HG03521 (cell line): Measurements from ENCODE around the gene ORAI3.
"Not testable (repeated sequence)": the region's sequence is repeated elsewhere in the genome, so short reads cannot be mapped to it uniquely, and the experiment has no call there.

Experiments
- ATAC-seq: cut with Tn5 transposase; IDR thresholded peaks from one replicate; pipeline ENCODE4 v1.9.1; 2021; ENCODE audit warnings: mild to moderate bottlenecking, moderate library complexity; ENCODE audit not compliant: unreplicated experiment

ORAI3 gene

DNA sequence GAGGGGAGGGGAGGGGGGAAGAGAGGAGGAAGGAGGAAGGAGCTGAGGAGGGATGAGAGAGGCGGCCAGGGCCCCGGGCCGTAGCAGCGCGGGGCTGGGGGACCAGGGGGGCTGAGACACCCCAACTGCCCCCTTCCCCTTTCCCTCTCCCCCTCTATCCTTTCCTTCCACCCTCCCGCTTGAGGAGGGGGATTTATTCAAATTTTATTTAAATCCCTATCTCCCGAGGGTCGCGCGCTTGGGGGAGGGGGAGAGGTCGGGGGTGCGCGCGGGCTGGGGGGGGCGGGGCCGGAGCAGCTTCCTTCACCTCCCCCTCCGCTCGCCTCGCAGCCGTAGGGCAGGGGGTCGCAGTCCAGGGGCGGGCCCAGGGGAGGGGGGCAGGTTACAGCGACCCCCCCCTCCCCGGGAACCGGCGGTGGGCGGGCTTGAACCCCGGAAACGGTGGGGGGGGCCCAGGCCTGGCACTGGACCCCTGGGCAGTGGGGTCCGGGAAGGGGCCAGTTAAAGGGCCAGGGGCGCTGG, 25.3 kb upstream of the ORAI3 start, which contains the start of gene FBXL19:
FBXL19 (plus strand) TSS at position 19 of the 522 bp plus-strand sequence. CDS start 2,183 bp downstream, outside the sequence.
- ATAC-seq, result no peak

GRCh38 chr16:30924076-30924912, 24.6 kb upstream of the ORAI3 start:
- no peak for ATAC-seq

DNA sequence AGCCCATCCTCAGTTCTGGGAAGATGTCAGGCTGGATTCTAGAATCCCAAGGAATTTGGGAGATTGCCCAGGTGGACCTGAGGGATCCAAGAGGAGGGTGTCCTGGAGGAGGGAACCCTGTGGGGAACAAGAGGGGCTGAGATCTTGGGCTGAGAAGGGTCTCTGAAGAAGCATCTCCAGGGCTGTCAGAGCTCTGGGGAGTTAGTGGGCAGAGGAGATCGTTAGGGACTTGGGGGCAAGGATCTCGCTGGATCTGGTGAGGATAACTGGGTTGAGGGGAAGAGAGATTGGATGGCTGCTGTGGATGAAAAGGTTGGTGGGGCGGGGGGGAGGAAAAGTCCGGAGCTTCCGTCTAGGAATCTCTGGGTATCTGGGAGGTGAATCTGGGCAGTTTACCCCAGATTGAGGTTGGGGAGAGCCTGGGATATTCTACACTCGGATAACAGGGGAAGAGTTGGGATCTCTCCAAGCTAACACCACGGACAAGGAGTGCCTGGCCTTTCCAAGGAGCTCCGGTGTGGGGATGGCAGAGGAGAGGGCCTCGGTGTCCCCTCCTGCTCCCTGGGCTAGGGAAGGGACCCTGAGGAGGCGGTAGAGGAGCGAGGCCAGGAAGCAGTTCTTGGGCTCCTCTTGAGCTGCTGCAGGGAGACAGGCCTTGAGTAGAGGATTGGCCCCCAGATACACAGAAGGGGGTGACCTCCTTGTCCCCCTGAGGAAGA, 23.8 kb upstream of the ORAI3 start:
- ATAC-seq, result no peak

- no peak for ATAC-seq
Observed at GRCh38 chr16:30925632-30925987, 23.3 kb upstream of the ORAI3 start.

GRCh38 chr16:30925995-30926811, 22.7 kb upstream of the ORAI3 start:
- ATAC-seq, result no peak

DNA sequence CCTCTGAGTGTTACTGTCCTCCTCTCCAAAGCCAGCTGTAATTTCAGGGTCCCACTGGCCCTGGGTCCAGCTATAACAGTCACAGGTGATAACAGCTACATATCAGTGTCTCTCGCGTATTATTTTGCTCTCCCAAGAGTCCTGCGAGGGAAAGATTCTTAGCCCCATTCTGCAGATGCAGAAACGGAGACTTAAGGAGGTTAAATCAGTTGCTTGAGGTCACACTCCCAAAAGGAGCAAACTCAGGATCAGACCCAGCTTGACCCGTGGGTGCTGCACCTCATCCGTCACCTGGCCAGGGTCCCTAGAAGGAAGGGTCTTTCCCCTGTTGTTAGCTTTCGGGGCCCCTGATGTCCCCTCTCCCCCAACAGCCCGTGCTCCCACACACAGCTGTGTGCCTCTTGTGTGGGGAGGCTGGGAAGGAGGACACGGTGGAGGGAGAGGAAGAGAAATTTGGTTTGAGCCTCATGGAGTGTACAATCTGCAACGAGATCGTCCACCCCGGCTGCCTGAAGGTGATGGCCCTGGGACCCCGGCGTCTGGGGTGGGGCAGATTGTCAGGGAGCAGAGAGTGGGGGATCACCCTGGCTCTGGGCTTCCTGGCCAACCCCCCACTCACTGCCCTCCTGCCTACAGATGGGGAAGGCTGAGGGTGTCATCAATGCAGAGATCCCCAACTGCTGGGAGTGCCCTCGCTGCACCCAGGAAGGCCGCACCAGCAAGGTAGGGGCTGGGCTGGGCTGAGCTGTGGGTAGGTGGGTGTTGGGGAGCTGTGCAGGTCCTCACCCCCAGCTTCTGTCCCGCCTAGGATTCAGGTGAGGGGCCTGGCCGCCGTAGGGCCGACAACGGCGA, 21.7 kb upstream of the ORAI3 start:
- no peak for ATAC-seq

- no peak for ATAC-seq
Observed at GRCh38 chr16:30927789-30928378, 21.0 kb upstream of the ORAI3 start.

DNA sequence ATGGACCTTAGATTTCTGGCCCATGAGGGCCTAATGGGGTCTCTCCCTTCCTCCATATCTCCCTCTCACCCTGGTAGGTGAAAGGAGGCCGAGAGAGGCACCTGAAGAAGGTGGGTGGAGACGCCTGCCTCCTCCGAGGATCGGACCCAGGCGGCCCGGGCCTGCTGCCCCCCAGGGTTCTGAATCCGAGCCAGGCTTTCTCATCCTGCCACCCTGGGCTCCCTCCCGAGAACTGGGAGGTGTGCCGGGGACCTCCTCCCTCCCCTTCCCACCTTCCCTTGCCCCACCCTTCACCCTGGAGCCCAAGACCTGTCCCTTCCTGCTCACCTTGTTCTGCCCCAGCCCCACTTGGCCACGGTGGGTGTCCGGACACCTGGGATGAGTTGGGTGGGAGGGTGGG, 20.5 kb upstream of the ORAI3 start:
- ATAC-seq, result no peak

DNA sequence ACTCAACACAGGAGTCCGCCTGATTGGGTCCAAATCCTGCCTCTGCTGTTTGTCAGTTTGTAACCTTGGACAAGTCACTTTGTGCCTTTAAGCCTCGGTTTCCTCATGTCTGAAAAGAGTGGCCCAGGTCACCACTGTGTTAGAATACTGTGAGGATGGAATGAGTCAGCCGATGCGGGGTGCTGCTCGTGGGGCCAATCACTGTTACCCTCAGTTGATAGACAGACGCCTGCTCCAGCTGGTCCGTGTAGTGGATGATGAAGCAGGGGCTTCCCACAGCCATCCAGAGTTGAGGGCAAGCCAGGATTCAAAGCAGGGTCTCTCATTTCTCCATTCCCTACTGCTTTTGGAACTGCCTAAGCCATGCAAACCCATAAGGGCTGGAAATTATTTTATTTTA, 19.7 kb upstream of the ORAI3 start:
- ATAC-seq, result no peak

GRCh38 chr16:30930160-30930571, 18.7 kb upstream of the ORAI3 start:
- ATAC-seq, result no peak

GRCh38 chr16:30931068-30931650, 17.7 kb upstream of the ORAI3 start:
- ATAC-seq, result no peak

DNA sequence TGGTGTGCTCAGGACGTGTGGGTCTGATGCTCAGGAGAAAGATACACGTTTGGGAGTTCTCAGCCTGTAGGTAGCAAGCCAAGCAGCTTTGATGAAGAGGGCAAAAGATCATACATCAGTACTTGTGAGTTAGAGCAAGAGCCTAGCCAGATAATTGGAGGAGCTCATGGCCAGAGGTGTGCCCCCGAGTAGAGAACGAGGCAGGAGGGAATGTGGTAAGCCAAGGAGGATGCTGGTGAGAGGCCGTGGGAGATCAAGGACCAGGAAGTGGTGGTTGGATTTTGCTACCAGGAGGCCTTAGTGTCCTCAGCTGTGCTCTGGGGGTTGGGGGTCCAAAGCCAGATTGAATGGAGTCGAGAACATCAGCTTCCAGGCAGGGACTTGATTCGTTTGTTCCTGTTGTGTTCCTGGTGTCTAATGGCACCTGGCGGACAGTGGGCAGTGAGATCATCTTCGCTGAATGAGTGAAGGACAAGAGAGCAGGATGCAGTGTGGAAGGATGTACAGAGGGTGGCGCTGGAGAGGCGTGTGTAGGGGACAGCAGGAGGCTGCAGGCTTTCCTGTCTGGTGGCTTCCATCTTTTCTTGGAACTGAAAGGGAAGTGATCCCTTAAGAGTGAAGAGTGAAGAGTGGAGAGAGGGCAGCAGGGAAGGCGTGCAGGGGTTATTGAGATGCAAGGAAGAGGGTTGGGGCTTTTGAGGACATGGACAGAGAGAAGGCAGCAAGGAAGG, 13.9 kb upstream of the ORAI3 start:
- ATAC-seq, result no peak

DNA sequence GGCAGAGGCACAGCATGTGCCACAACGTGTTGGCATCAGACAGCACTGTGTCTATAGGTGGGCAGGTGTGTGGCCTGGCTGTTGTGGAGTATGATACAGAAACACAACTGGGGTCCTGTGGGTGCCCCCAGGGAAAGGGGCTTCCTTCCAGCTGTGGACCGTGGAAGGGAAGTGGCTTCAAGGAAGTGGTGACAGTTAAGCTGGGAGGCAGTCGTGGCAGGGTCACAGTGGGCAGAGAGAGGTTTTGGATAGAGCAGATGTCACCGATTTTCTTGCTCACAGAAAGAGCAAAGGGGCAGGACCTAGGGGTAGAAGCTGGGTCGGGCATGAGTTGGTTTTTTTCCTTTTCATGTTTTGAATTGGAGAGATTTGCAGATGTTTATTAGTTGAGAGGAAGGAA, 11.2 kb upstream of the ORAI3 start:
- ATAC-seq, result no peak

- ATAC-seq, result not testable (repeated sequence)
Observed at GRCh38 chr16:30939571-30939970, 9.3 kb upstream of the ORAI3 start.

DNA sequence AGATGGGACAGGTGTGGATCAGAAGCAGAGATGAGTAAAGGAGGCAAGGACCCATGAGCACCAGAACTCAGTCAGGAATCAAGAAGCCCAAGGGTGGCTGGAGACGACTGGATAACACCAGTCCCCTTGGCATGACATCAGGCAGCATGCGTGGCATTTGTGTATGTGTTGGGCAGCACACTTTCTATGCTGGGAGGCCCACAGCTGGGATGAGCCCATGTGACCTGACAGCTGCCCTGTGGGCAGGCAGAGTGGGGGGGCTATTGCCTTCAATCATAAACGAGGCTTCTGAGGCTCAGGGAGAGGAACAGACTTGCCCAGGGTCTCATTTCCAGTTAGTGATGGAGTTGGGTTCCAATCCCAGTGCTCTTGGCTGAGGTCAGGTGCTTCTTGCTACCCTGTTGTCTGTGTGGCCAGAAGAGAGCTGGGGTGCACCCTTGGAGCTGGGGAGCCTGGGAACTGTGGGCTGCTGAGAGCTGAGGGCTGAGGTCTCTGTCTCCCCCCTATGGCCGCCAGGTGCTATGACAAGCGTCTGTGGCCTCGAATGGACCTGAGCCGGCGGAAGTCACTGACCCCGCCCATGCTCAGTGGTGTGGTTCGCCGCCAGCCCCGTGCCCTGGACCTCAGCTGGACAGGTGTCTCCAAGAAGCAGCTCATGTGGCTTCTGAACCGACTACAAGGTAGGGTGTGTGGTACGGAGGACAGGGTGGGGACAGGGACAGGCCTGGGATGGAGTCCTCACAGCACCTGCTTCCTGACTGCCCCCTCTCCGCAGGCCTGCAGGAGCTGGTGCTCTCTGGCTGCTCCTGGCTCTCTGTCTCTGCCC, 7.1 kb upstream of the ORAI3 start:
- ATAC-seq, result peak; percentile 83

DNA sequence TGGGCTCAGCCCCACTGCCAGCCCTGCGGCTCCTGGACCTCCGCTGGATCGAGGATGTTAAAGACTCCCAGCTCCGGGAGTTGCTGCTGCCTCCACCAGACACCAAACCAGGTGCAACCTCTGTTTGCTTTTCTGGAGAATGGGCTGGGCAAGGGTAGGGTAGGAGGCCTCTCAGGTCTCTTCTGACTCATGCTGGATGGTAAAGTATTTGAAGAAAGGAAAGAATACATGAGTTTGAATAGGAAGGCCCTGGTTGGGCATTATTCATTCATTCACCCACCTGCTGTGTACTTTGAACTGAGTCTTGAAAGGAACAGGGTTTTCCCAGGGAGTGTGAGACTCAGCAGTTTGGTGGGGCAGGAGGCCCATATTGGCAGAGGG, 6.5 kb upstream of the ORAI3 start:
- no peak for ATAC-seq

DNA sequence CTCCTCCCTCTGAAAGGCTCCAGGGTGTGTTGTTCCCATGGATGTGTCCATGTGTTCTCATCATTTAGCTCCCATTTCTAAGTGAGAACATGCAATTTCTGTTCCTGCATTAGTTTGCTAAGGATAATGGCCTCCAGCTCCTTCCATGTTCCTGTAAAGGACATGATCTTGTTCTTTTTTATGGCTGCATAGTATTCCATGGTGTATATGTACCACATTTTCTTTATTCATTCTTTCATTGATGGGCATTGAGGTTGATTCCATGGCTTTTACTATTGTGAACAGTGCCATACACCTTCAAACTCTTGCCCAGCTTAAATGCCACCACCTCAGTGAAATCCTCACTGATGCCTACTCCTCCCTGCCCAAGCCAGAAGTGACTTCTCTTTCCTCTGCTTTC, 4.5 kb upstream of the ORAI3 start:
- ATAC-seq, result no peak
